ENCODE results near the gene ZNF780A.

DNA sequence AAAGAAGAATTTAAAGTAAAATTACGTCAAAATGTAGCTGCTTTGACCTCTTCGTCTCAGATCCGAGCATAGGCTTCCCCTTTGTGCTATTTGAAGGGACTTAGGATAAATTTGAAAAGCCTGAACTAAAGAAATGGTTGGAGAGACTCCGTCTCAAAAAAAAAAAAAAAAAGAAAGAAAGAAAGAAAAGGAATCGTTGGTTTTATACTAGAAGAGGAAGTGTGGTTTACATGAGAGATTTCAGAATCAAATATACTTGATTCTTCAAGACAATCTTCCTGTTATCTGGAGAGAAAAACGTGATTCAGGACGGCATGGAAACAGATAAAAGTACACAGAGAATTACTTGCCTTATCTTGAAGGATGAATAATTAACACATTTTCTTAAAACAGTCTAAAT is 34.2 kb downstream of the ZNF780A start:
- no peak for TF ChIP-seq CTCF (IDR thresholded peaks at IDR 0.05; ENCODE audit: insufficient read depth, low read length, poor library complexity, severe bottlenecking)
- TF ChIP-seq EZH2phosphoT487 (conservative IDR thresholded peaks at IDR 0.05; ENCODE audit: low read length) = no peak

Measured in SU-DHL-6 (cell line).